MCF 10A (cell line): ENCODE data around the gene PPP1R37. TPM values are rescaled to one million over a fixed set of nuclear protein-coding genes. Genes with fewer than 3 reads are reported as not detected.
A peak's percentile ranks its signal among the peaks of the same experiment; 100 is the strongest.

Experiments
- BruUV-seq: library from RNA; stranded (reverse); fragments of 400-500 nt; replicated peaks from 2 replicates; lab custom pipeline; 2021; lab: Mats Ljungman, UMichigan
- CTCF ChIA-PET: fragments of 300-600 bp; sonication (Branson Sonifier 250); formaldehyde crosslinking; extraction: SDS; loops from one replicate; lab custom pipeline; 2021; ENCODE audit warnings: antibody characterized with exemption, inconsistent platforms; lab: Yijun Ruan, JAX
- POLR2A ChIA-PET: fragments of 300-600, 350-650 bp; sonication (Branson Sonifier 250); formaldehyde crosslinking; extraction: SDS; loops from one replicate; lab custom pipeline; 2020; ENCODE audit warnings: antibody characterized with exemption, inconsistent platforms; lab: Yijun Ruan, JAX
- DNase-seq: peaks from one replicate; pipeline ENCODE4 v3.0.0-alpha.2; 2018; ENCODE audit not compliant: unreplicated experiment
- H3K27ac Mint-ChIP-seq: one replicate; pipeline ENCODE4 v1.8.0; 2022; ENCODE audit warnings: mild to moderate bottlenecking, low read depth, mixed read lengths; ENCODE audit not compliant: unreplicated experiment
- H3K27me3 Mint-ChIP-seq: one replicate; pipeline ENCODE4 v1.8.0; 2022; ENCODE audit warnings: mixed read lengths; ENCODE audit not compliant: insufficient read depth, unreplicated experiment
- H3K36me3 Mint-ChIP-seq: one replicate; pipeline ENCODE4 v1.8.0; 2022; ENCODE audit warnings: mild to moderate bottlenecking, moderate library complexity, mixed read lengths; ENCODE audit not compliant: insufficient read depth, unreplicated experiment
- H3K4me1 Mint-ChIP-seq: one replicate; pipeline ENCODE4 v1.8.0; 2022; ENCODE audit warnings: mixed read lengths; ENCODE audit not compliant: insufficient read depth, unreplicated experiment
- H3K4me3 Mint-ChIP-seq: one replicate; pipeline ENCODE4 v1.8.0; 2022; ENCODE audit warnings: mild to moderate bottlenecking, moderate library complexity, mixed read lengths; ENCODE audit not compliant: unreplicated experiment
- H3K9me3 Mint-ChIP-seq: one replicate; pipeline ENCODE4 v1.8.0; 2022; ENCODE audit warnings: mixed read lengths; ENCODE audit not compliant: unreplicated experiment
- CTCF ChIP-seq: fragments of 200-600 bp; IDR thresholded peaks from one replicate; pipeline ENCODE4 v1.8.0; 2022; ENCODE audit warnings: antibody characterized with exemption, mild to moderate bottlenecking; ENCODE audit not compliant: unreplicated experiment
- intact Hi-C: fragments of 100-400 bp; cut with micrococcal nuclease; formaldehyde crosslinking; loops from 2 replicates; pipeline ENCODE4 v1.14.1; 2022
- total RNA-seq: library from RNA; stranded (reverse); gene quantifications from 2 replicates; pipeline ENCODE4 v1.2.3, GENCODE V29; 2022

The PPP1R37 gene
- total RNA-seq, 1 experiment from 2014 or later, result 22.0 TPM

- no peaks in the 10 kb centered on the region for H3K27me3 Mint-ChIP-seq
- H3K36me3 Mint-ChIP-seq, result peaks cover 13% of the 10 kb centered on the region
- POLR2A ChIA-PET, result interaction anchor here (0.7 to 2.2 kb wide), 2 partner anchors 23 to 24 kb away, joined by 3 to 11 read pairs; partner anchors contain the start of genes BLOC1S3 and TRAPPC6A
- no peak for DNase-seq
- intact Hi-C loops, result no loop called here
- TF ChIP-seq CTCF, result no peak
- no peaks in the 10 kb centered on the region for H3K9me3 Mint-ChIP-seq
- no peak overlapping the region for H3K27ac Mint-ChIP-seq
- BruUV-seq, result no TSS peak
- no peak overlapping the region for H3K4me3 Mint-ChIP-seq
- CTCF ChIA-PET, result interaction anchor here (1.2 to 1.5 kb wide), 2 partner anchors 11 to 25 kb away, joined by 3 to 8 read pairs; partner anchors contain the start of genes BLOC1S3 and TRAPPC6A
- peaks cover 16% of the 10 kb centered on the region for H3K4me1 Mint-ChIP-seq
These were observed 60.5 kb downstream of the PPP1R37 start for GRCh38 chr19:45153339-45154063.

GRCh38 chr19:45154064-45154827, 61.3 kb downstream of the PPP1R37 start:
- Mint-ChIP-seq H3K27me3 (no peaks in the 10 kb centered on the region), H3K27ac (peak overlapping the region; percentile 22), H3K36me3 (peaks cover 13% of the 10 kb centered on the region), H3K9me3 (no peaks in the 10 kb centered on the region), H3K4me3 (peak overlapping the region; percentile 13), H3K4me1 (peaks cover 16% of the 10 kb centered on the region)
- peak; percentile 96 for DNase-seq
- ChIA-PET POLR2A (interaction anchor here (0.7 to 2.2 kb wide), 2 partner anchors 22 to 24 kb away, joined by 3 to 11 read pairs; partner anchors contain the start of genes BLOC1S3 and TRAPPC6A), CTCF (interaction anchor here (0.6 to 1.5 kb wide), 3 partner anchors 10 to 92 kb away, joined by 3 to 8 read pairs (median 3); no protein-coding TSS in a partner anchor)
- no peak for TF ChIP-seq CTCF
- BruUV-seq, result no TSS peak
- intact Hi-C loops, result no loop called here

- H3K4me3 Mint-ChIP-seq, result no peak overlapping the region
- no peaks in the 10 kb centered on the region for H3K27me3 Mint-ChIP-seq
- no peaks in the 10 kb centered on the region for H3K9me3 Mint-ChIP-seq
- H3K27ac Mint-ChIP-seq, result no peak overlapping the region
- POLR2A ChIA-PET, result interaction anchor here (1.2 kb wide), 1 partner anchor 9 kb away, joined by 4 read pairs; no protein-coding TSS in a partner anchor
- intact Hi-C loops, result no loop called here
- CTCF ChIA-PET, result no interaction called here
- no peak for DNase-seq
- no TSS peak for BruUV-seq
- no peak for TF ChIP-seq CTCF
- peaks cover 20% of the 10 kb centered on the region for H3K4me1 Mint-ChIP-seq
- peaks cover 13% of the 10 kb centered on the region for H3K36me3 Mint-ChIP-seq
These were observed 63.1 kb downstream of the PPP1R37 start for GRCh38 chr19:45156011-45156630.

GRCh38 chr19:45156751-45157150, 63.8 kb downstream of the PPP1R37 start:
- no peak for TF ChIP-seq CTCF
- peaks cover 15% of the 10 kb centered on the region for H3K4me1 Mint-ChIP-seq
- ChIA-PET POLR2A (interaction anchor here (1.2 kb wide), 1 partner anchor 8 kb away, joined by 4 read pairs; no protein-coding TSS in a partner anchor), CTCF (no interaction called here)
- no peak overlapping the region for H3K27ac Mint-ChIP-seq
- intact Hi-C loops, result no loop called here
- no peak overlapping the region for H3K4me3 Mint-ChIP-seq
- H3K36me3 Mint-ChIP-seq, result peaks cover 7% of the 10 kb centered on the region
- H3K27me3 Mint-ChIP-seq, result no peaks in the 10 kb centered on the region
- H3K9me3 Mint-ChIP-seq, result no peaks in the 10 kb centered on the region
- no TSS peak for BruUV-seq
- DNase-seq, result no peak
